Epithelial cell of proximal tubule (primary cell): ENCODE data around the gene KIAA1328. TPM values are rescaled to one million over a fixed set of nuclear protein-coding genes. Genes with fewer than 3 reads are reported as not detected.

ENCODE experiments used
- DNase-seq: peaks from one replicate; pipeline ENCODE4 v3.0.0-alpha.2; 2011; ENCODE audit warnings: low read depth
- H3K4me3 ChIP-seq: 2 replicates; pipeline ENCODE4 v1.5.1; 2011; ENCODE audit warnings: low read depth, mild to moderate bottlenecking, low read length
- total RNA-seq: library from RNA; depleted of rRNA; stranded (reverse); fragments of >200 nt; gene quantifications from 2 replicates; pipeline ENCODE4 v1.2.3, GENCODE V29; 2015
- TF ChIP-seq, protein P1 (sequence below): conservative IDR thresholded peaks from 2 replicates; pipeline ENCODE4 v1.5.1; 2012; ENCODE audit warnings: low read depth, mild to moderate bottlenecking, low read length

KIAA1328 gene
- total RNA-seq, 1 donor from 2014 or later: 8.2 TPM

DNA sequence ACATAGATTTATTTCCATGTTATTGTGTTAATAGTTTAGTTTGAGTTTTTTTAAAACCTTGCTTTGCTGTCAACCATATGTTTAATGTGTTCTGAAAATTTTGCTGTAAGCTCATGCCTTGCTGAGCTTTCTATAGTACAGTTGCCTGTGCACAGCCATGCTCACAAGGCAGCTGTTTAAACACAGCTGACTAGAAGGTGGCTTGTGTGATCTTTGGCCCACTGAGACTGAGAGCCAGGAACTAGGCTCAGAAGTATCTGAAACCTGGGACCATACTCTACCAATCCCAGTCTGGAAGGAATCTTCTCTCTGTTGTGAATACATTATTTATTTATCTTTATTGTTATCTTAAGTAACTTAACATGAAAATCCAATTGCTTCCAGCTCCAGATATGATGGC is 350.5 kb downstream of the KIAA1328 start:
- no peak overlapping the region for H3K4me3 ChIP-seq
- DNase-seq: no peak
- TF ChIP-seq, protein P1, sequence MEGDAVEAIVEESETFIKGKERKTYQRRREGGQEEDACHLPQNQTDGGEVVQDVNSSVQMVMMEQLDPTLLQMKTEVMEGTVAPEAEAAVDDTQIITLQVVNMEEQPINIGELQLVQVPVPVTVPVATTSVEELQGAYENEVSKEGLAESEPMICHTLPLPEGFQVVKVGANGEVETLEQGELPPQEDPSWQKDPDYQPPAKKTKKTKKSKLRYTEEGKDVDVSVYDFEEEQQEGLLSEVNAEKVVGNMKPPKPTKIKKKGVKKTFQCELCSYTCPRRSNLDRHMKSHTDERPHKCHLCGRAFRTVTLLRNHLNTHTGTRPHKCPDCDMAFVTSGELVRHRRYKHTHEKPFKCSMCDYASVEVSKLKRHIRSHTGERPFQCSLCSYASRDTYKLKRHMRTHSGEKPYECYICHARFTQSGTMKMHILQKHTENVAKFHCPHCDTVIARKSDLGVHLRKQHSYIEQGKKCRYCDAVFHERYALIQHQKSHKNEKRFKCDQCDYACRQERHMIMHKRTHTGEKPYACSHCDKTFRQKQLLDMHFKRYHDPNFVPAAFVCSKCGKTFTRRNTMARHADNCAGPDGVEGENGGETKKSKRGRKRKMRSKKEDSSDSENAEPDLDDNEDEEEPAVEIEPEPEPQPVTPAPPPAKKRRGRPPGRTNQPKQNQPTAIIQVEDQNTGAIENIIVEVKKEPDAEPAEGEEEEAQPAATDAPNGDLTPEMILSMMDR: no peak

DNA sequence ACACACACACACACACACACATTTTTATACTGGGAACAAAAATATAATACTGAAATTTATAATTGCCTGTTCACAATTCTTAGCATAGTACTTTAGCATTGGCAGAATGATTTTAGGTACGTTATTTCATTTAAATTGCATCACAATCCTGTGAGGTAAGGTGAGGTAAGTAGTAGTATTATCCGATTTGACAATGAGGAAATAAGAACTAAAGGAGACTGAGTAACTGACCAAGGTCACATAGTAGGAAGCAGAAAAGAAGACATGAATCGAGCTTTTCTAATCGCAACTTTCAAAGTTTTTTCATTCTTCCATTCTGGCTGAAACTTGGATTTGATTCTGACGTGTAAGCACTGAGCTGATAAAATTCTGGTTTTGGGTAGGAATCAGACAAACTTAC is 351.2 kb downstream of the KIAA1328 start:
- H3K4me3 ChIP-seq: no peak overlapping the region
- DNase-seq: no peak
- TF ChIP-seq, protein P1: no peak

DNA sequence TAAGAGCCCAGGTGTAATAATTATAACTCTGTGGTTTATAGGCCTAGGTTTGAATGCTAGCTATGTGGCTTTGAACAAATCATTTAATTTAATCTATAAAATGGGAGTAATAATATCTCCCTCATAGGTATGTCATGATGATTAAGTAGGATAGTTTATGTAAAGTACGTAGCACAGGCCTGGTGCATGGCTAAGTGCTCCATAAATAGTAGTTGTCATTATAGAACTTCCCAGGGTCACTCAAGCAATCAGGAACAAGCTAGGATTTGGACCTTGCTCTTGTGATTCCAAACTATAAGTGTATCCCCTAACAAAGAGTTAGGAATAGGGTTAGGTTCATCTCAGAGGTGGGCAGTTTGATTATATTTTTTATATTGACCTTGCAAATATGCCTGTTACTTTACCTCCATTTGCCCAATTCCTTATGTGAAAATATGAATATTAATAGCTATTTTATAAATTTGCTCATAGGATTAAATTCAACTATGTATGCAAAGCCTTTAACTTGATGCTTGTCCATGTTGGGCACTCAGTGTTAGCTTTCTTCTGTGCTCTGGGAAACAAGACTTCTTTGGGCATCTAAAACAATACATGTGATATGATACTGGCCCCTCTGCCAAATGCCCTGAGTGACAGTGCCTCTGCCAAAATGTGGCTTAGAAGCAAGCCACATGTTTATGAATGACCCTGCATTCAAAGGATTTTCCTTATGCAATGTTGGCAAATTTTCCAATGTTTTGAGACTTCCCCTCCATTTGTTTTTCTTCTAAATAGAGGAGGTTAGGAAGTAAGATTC is 353.6 kb downstream of the KIAA1328 start:
- no peak overlapping the region for H3K4me3 ChIP-seq
- DNase-seq: no peak
- TF ChIP-seq, protein P1: no peak

DNA sequence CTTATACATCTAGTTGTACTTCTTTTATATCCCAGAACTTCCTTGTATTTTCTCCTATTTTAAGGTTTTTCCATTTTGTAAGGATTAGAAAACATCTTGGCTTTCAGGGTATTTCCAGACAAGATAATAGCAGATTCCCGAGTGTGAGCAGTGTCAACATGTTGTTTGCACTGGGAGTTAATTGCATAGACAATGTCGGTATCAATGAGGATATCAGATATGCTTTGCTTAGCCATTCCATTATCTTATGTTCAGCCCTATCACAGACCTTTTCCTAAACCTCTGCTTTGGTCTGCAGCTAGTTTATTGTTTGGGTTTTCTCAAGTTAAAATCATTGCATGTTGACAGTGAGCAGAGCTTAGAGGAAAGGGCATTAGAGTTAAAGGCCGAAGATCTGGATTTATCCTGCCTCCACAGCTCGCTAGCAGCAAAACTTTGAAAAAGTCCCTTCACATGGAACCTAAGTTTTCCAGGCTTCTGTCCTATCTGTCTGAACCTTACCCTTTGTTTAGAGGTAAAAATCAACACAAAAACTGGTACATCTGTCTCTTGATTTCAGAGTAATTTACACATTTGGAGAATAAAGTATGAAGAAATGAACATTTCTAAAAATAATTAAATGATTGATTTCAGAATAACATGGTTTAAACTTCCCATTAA is 355.4 kb downstream of the KIAA1328 start:
- no peak overlapping the region for H3K4me3 ChIP-seq
- TF ChIP-seq, protein P1: no peak
- DNase-seq: no peak

DNA sequence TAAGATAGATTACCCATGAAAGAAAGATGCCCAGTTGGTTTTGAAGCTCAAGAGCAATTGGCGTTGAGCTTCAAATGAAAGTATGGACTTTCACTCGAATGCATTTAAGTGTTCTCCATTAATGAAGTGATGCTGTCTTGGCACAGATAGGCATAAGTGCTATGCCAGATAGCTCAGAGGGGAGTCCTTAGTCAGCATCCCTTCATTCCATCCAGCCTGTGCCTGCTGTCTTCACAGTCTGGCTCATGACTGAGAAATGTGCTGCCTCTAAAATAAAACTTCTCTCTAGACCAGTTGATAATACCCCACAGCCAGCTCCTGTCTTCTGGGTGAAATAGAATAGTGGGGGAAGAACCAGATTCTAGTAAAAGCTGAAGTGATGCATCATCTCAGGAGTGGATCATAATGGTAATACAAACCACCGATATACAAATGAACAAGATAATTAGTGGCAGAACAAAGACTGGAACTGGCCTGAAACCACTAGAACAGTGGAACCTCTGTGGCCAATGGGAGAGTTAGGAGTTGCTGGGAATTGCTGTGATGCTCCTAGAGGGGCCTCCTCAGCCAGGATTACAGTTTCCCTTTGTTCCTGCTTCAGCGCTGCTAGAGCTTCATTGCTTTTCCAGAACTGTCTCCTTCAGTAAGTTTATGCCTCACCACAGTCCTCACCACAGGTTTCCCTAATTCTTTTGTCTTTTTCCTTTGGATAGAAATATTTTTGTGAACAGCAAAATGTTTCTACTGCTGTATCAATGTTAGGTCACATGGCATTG is 359.3 kb downstream of the KIAA1328 start:
- no peak for DNase-seq
- TF ChIP-seq, protein P1: no peak
- H3K4me3 ChIP-seq: no peak overlapping the region

DNA sequence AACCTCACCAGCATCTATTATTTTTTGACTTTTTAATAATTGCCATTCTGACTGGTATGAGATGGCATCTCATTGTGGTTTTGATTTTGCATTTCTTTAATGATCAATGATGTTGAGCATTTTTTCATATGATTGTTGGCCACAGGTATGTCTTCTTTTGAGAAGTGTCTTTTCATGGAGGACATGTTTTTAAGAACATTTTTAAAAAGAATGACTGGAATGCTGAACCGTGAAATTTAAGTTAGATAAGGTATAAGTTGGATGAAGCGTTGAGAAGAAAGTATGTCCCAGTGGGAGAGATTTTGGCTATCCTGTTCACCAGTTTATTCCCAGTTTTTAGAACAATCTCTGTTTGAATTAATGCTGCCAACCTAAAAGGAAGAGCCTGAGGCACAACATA is 370.8 kb downstream of the KIAA1328 start:
- DNase-seq: no peak
- TF ChIP-seq, protein P1: no peak
- H3K4me3 ChIP-seq: no peak overlapping the region
